SK-MEL-5 (cell line): ENCODE results near the gene ZNF580. TPM values are rescaled to one million over a fixed set of nuclear protein-coding genes. Genes with fewer than 3 reads are reported as not detected.

Experiments
- DNase-seq: peaks from one replicate; pipeline ENCODE4 v3.0.0-alpha.2; 2016; ENCODE audit warnings: low read depth, low spot score
- in situ Hi-C: cut with HindIII; loops from 2 replicates; pipeline ENCODE4 v1.10.0; 2016; ENCODE audit warnings: low sequenced_read_pairs, high pct_unique_total_duplicates, low pct_unique_long_range_greater_than_20kb
- total RNA-seq: library from RNA; depleted of rRNA; stranded (reverse); fragments of >200 nt; shearing (Covaris generic); gene quantifications from 2 replicates; pipeline ENCODE4 v1.2.3, GENCODE V29; 2014

The ZNF580 gene
- total RNA-seq, 1 experiment from 2014 or later, result 4.0 TPM

GRCh38 chr19:55678121-55678671 is 37.4 kb downstream of the ZNF580 start:
- in situ Hi-C loops, result no loop called here
- no peak for DNase-seq

- in situ Hi-C loops, result no loop called here
- no peak for DNase-seq
These were observed 38.8 kb downstream of the ZNF580 start for GRCh38 chr19:55679343-55680257.

- in situ Hi-C loops, result no loop called here
- DNase-seq, result no peak
These were observed 39.7 kb downstream of the ZNF580 start for GRCh38 chr19:55680339-55681130.

- DNase-seq, result no peak
- in situ Hi-C loops, result no loop called here
These were observed 40.6 kb downstream of the ZNF580 start for GRCh38 chr19:55681131-55682092.

- no peak for DNase-seq
- in situ Hi-C loops, result no loop called here
These were observed 42.9 kb downstream of the ZNF580 start for GRCh38 chr19:55683449-55684261.

GRCh38 chr19:55684946-55685681 is 44.3 kb downstream of the ZNF580 start:
- in situ Hi-C loops, result no loop called here
- no peak for DNase-seq

- in situ Hi-C loops, result no loop called here
- DNase-seq, result no peak
These were observed 45.0 kb downstream of the ZNF580 start for GRCh38 chr19:55685776-55686175.

GRCh38 chr19:55686311-55687050 is 45.7 kb downstream of the ZNF580 start:
- DNase-seq, result no peak
- in situ Hi-C loops, result no loop called here

GRCh38 chr19:55687281-55688201 is 46.7 kb downstream of the ZNF580 start:
- in situ Hi-C loops, result no loop called here
- DNase-seq, result no peak

- in situ Hi-C loops, result no loop called here
- no peak for DNase-seq
These were observed 47.8 kb downstream of the ZNF580 start for GRCh38 chr19:55688422-55689218.

- in situ Hi-C loops, result no loop called here
- DNase-seq, result no peak
These were observed 48.8 kb downstream of the ZNF580 start for GRCh38 chr19:55689411-55690108.

- no peak for DNase-seq
- in situ Hi-C loops, result no loop called here
These were observed 49.4 kb downstream of the ZNF580 start for GRCh38 chr19:55690109-55690768.
